Prostate gland (tissue), 2 donors: ENCODE results near the gene SFRP5. TPM values are rescaled to one million over a fixed set of nuclear protein-coding genes. Genes with fewer than 3 reads are reported as not detected.

Experiments used
- DNase-seq: peaks from one replicate; pipeline ENCODE4 v3.0.0-alpha.2; 2019; ENCODE audit warnings: low spot score
- H3K27ac ChIP-seq, 2 donors: fragments of 200-600 bp; sonication (generic); 2 replicates each; pipeline ENCODE4 v1.5.1; 2017 to 2019
- H3K27me3 ChIP-seq: fragments of 200-600 bp; sonication (generic); replicated peaks from 2 replicates; pipeline ENCODE4 v1.5.1; 2019; ENCODE audit not compliant: insufficient read depth
- H3K36me3 ChIP-seq, 2 donors: fragments of 200-600 bp; sonication (generic); 1 replicate in 1 of 2; 2 replicates in 1 of 2; pipeline versions ENCODE4 v1.5.1 to v1.8.1; 2017 to 2019
- H3K4me1 ChIP-seq: fragments of 200-600 bp; sonication (generic); replicated peaks from 2 replicates; pipeline ENCODE4 v1.5.1; 2019
- H3K4me3 ChIP-seq, 2 donors: fragments of 200-600 bp; sonication (generic); 2 replicates each; pipeline ENCODE4 v1.5.1; 2017 to 2019
- H3K9me3 ChIP-seq: fragments of 200-600 bp; sonication (generic); 2 replicates; pipeline ENCODE4 v1.5.1; 2017
- CTCF ChIP-seq, 4 experiments: fragments of 200-600 bp in 2 of 4; fragments of 450-650 bp in 2 of 4; sonication (generic) in 2 of 4; IDR thresholded peaks; 1 replicate in 3 of 4; 2 replicates in 1 of 4; pipeline ENCODE4 v1.5.1; 2016 to 2019; ENCODE audit warnings: antibody characterized with exemption in 4 of 4, mild to moderate bottlenecking in 2 of 4, moderate library complexity in 2 of 4
- POLR2A ChIP-seq: fragments of 450-650 bp; IDR thresholded peaks from one replicate; pipeline ENCODE4 v1.6.1; 2016; ENCODE audit warnings: antibody characterized with exemption, mild to moderate bottlenecking
- POLR2AphosphoS5 ChIP-seq: sonication (generic); formaldehyde crosslinking; IDR thresholded peaks from one replicate; pipeline ENCODE4 v1.6.1; 2017; ENCODE audit warnings: antibody characterized with exemption
- WGBS: methylation state at CpG from one replicate; pipeline ENCODE4 v1.1.5; 2018; 5-methylcytosine and 5-hydroxymethylcytosine counted together
- intact Hi-C: fragments of 100-400 bp; cut with DNase I; formaldehyde crosslinking; loops from one replicate; pipeline ENCODE4 v1.14.2; 2022
- total RNA-seq, 2 donors: library from RNA; depleted of rRNA; stranded (reverse); fragments of >200 nt; gene quantifications; one replicate each; pipeline ENCODE4 v1.1.0, GENCODE V29; 2016

Gene SFRP5
- total RNA-seq, 2 donors from 2014 or later, result 0.23 to 3.2 TPM

GRCh38 chr10:97814996-97815395 lies 43.2 kb upstream of the SFRP5 start:
- WGBS, result 75% methylated on average over 5 of the region's 5 CpGs
- Histone ChIP-seq H3K4me3 (no peak overlapping the region), H3K36me3 (no peaks in the 10 kb centered on the region), H3K4me1 (no peaks in the 10 kb centered on the region), H3K27me3 (peaks cover 2% of the 10 kb centered on the region), H3K27ac (no peak overlapping the region), H3K9me3 (no peaks in the 10 kb centered on the region)
- TF ChIP-seq POLR2AphosphoS5, result no peak
- no peak for TF ChIP-seq CTCF (IDR thresholded peaks at IDR 0.05)
- no peak for TF ChIP-seq POLR2A
- DNase-seq, result no peak
- intact Hi-C loops, result no loop called here

- no peaks in the 10 kb centered on the region for H3K4me1 ChIP-seq
- no peak overlapping the region for H3K4me3 ChIP-seq
- no peak for TF ChIP-seq POLR2A
- TF ChIP-seq POLR2AphosphoS5, result no peak
- TF ChIP-seq CTCF (IDR thresholded peaks at IDR 0.05), result no peak
- no peaks in the 10 kb centered on the region for H3K36me3 ChIP-seq
- H3K27ac ChIP-seq, result no peak overlapping the region
- intact Hi-C loops, result no loop called here
- H3K27me3 ChIP-seq, result peaks cover 2% of the 10 kb centered on the region
- H3K9me3 ChIP-seq, result no peaks in the 10 kb centered on the region
- 51% methylated on average over 3 of the region's 3 CpGs for WGBS
- no peak for DNase-seq
These were observed 41.5 kb upstream of the SFRP5 start for GRCh38 chr10:97813311-97813710.

- intact Hi-C loops, result no loop called here
- H3K4me1 ChIP-seq, result no peaks in the 10 kb centered on the region
- H3K36me3 ChIP-seq, result no peaks in the 10 kb centered on the region
- H3K9me3 ChIP-seq, result no peaks in the 10 kb centered on the region
- no peak overlapping the region for H3K27ac ChIP-seq
- TF ChIP-seq CTCF (IDR thresholded peaks at IDR 0.05) (no peak), POLR2A (no peak), POLR2AphosphoS5 (no peak)
- H3K4me3 ChIP-seq, result no peak overlapping the region
- WGBS, result 58% methylated on average over 8 of the region's 8 CpGs
- H3K27me3 ChIP-seq, result peaks cover 2% of the 10 kb centered on the region
- no peak for DNase-seq
These were observed 40.9 kb upstream of the SFRP5 start for GRCh38 chr10:97812696-97813095.

DNA sequence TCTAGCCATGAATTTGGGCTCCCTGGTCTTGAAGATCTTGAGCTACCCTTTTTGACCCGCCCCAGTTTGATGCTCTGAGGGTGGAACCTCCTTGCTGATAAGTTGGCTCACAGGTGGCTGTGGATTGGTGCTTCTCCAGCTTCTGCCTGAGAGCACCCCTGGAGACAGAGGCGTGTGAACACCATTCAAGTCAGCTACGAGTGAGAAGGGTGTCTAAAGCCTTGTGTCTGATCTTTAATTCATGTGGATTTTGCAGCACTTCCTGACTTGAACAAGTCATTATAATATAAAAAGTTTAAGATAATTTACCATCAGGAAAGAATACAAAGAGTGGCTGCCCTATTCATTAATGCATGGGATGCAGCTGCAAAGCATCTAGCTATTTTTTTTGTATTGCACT lies 40.2 kb upstream of the SFRP5 start:
- H3K27me3 ChIP-seq, result peaks cover 2% of the 10 kb centered on the region
- TF ChIP-seq POLR2AphosphoS5, result no peak
- no peak for TF ChIP-seq POLR2A
- no peak for TF ChIP-seq CTCF (IDR thresholded peaks at IDR 0.05)
- no peaks in the 10 kb centered on the region for H3K36me3 ChIP-seq
- DNase-seq, result no peak
- intact Hi-C loops, result no loop called here
- H3K27ac ChIP-seq, result no peak overlapping the region
- H3K4me3 ChIP-seq, result no peak overlapping the region
- no peaks in the 10 kb centered on the region for H3K4me1 ChIP-seq
- WGBS, result 67% methylated on average over 3 of the region's 3 CpGs
- H3K9me3 ChIP-seq, result no peaks in the 10 kb centered on the region

DNA sequence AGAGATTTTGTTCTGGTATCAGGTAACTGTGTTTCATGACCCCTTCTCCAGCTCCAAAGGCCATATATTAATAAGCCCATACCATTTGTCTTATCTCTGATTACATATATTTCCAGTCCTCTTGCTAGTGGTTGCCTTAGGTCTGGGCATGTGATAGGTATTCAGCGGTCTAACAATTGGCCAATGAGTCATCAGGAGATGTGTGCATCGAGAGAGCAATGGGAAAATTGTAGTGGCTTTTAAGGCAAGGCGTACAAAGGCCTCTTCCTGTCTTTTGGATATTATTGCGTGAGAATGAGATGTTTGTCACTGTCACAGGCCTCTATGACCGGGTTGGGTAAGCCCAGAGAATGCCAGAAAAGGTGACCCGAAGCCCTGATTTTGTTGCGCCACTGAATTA lies 38.6 kb upstream of the SFRP5 start:
- TF ChIP-seq POLR2A, result no peak
- no peak for TF ChIP-seq CTCF (IDR thresholded peaks at IDR 0.05)
- TF ChIP-seq POLR2AphosphoS5, result no peak
- no peaks in the 10 kb centered on the region for H3K4me1 ChIP-seq
- H3K4me3 ChIP-seq, result no peak overlapping the region
- intact Hi-C loops, result no loop called here
- no peaks in the 10 kb centered on the region for H3K36me3 ChIP-seq
- H3K27me3 ChIP-seq, result no peaks in the 10 kb centered on the region
- 83% methylated on average over 7 of the region's 7 CpGs for WGBS
- H3K9me3 ChIP-seq, result no peaks in the 10 kb centered on the region
- no peak overlapping the region for H3K27ac ChIP-seq
- no peak for DNase-seq
